B cell (primary cell): ENCODE data around the gene SFXN5. TPM values are rescaled to one million over a fixed set of nuclear protein-coding genes. Genes with fewer than 3 reads are reported as not detected.

Source experiments
- ATAC-seq: fragments of 200-7000 bp; cut with Tn5 transposase; one replicate; pipeline ENCODE4 v1.10.0; 2021; ENCODE audit warnings: low read depth, mild to moderate bottlenecking, moderate number of reproducible peaks, moderate library complexity
- CTCF ChIA-PET: fragments of 350-600 bp; sonication (Branson Sonifier 250); formaldehyde crosslinking; loops from one replicate; lab custom pipeline; 2021; ENCODE audit warnings: antibody characterized with exemption, inconsistent platforms; lab: Charles Lee
- POLR2A ChIA-PET: fragments of 350-600 bp; sonication (Branson Sonifier 250); formaldehyde crosslinking; loops from one replicate; lab custom pipeline; 2021; ENCODE audit warnings: antibody characterized with exemption; lab: Charles Lee
- DNase-seq: peaks from one replicate; pipeline ENCODE4 v3.0.0; 2013
- H2AFZ ChIP-seq: 2 replicates; pipeline ENCODE4 v1.6.1; 2012; ENCODE audit warnings: mild to moderate bottlenecking, low read depth, low read length; ENCODE audit not compliant: insufficient read depth, poor library complexity, severe bottlenecking
- H3K27ac ChIP-seq, 2 donors: 1 replicate in 1 of 2; 2 replicates in 1 of 2; pipeline ENCODE4 v1.5.1; 2012 to 2013; ENCODE audit warnings: low read length in 2 of 2, mild to moderate bottlenecking in 2 of 2, moderate library complexity in 1 of 2
- H3K27me3 ChIP-seq, 4 experiments: fragments of 200-600 bp in 1 of 4; sonication (generic) in 1 of 4; replicated peaks in 1 of 4; 1 replicate in 2 of 4; 2 replicates in 2 of 4; pipeline versions ENCODE4 v1.6.1 to v1.7.0; 2013 to 2016; ENCODE audit warnings: low read length in 3 of 4, mild to moderate bottlenecking in 2 of 4, mixed read lengths in 1 of 4, moderate library complexity in 1 of 4; ENCODE audit not compliant: insufficient read depth in 4 of 4, control insufficient read depth in 3 of 4; ENCODE audit errors: control extremely low read depth in 1 of 4
- H3K36me3 ChIP-seq, 2 experiments: replicated peaks in 1 of 2; 1 replicate in 1 of 2; 2 replicates in 1 of 2; pipeline versions ENCODE4 v1.6.1 to v1.7.1; 2013; ENCODE audit warnings: low read length in 1 of 2; ENCODE audit not compliant: insufficient read depth in 2 of 2, control insufficient read depth in 1 of 2; ENCODE audit errors: control extremely low read depth in 1 of 2, extremely low read depth in 1 of 2
- H3K4me1 ChIP-seq, 2 donors: fragments of 200-600 bp in 1 of 2; sonication (generic) in 1 of 2; 1 replicate in 1 of 2; 2 replicates in 1 of 2; pipeline versions ENCODE4 v1.5.1 to v1.6.1; 2013 to 2017; ENCODE audit warnings: low read length in 2 of 2; ENCODE audit not compliant: control insufficient read depth in 2 of 2, insufficient read depth in 2 of 2
- H3K4me2 ChIP-seq: replicated peaks from 2 replicates; pipeline ENCODE3; 2012; ENCODE audit warnings: mild to moderate bottlenecking, low read depth, low read length; ENCODE audit not compliant: poor library complexity, severe bottlenecking
- H3K4me3 ChIP-seq, 5 experiments: fragments of 200-600 bp in 1 of 5; sonication (generic) in 1 of 5; 1 replicate in 3 of 5; 2 replicates in 2 of 5; pipeline versions ENCODE4 v1.5.1 to v1.7.0; 2011 to 2016; ENCODE audit warnings: low read length in 4 of 5, mild to moderate bottlenecking in 4 of 5, low read depth in 2 of 5, control low read depth in 1 of 5, moderate library complexity in 1 of 5; ENCODE audit not compliant: insufficient read depth in 1 of 5; ENCODE audit errors: control extremely low read depth in 1 of 5, extremely low read depth in 1 of 5
- H3K79me2 ChIP-seq: fragments of 200-600 bp; sonication (generic); one replicate; pipeline ENCODE4 v1.6.0; 2016; ENCODE audit warnings: low read length; ENCODE audit not compliant: control insufficient read depth, insufficient read depth
- H3K9ac ChIP-seq: fragments of 200-600 bp; sonication (generic); 2 replicates; pipeline ENCODE4 v1.6.1; 2017; ENCODE audit warnings: mild to moderate bottlenecking, low read length, moderate library complexity
- H3K9me3 ChIP-seq, 3 donors: one replicate each; pipeline versions ENCODE4 v1.6.1 to v1.7.1; 2013; ENCODE audit warnings: low read length in 2 of 3; ENCODE audit not compliant: control insufficient read depth in 2 of 3, insufficient read depth in 1 of 3; ENCODE audit errors: control extremely low read depth in 1 of 3
- H4K20me1 ChIP-seq: 2 replicates; pipeline ENCODE4 v1.6.0; 2012; ENCODE audit warnings: mild to moderate bottlenecking, low read length; ENCODE audit not compliant: insufficient read depth, control insufficient read depth, poor library complexity, severe bottlenecking
- H3K27ac Mint-ChIP-seq: one replicate; pipeline ENCODE4 v1.8.0; 2021; ENCODE audit warnings: mixed read lengths
- H3K27me3 Mint-ChIP-seq: one replicate; pipeline ENCODE4 v1.8.0; 2021; ENCODE audit warnings: mixed read lengths
- H3K4me1 Mint-ChIP-seq: one replicate; pipeline ENCODE4 v1.8.0; 2021; ENCODE audit warnings: mixed read lengths
- H3K4me3 Mint-ChIP-seq: one replicate; pipeline ENCODE4 v1.8.0; 2021; ENCODE audit warnings: mixed read lengths
- H3K9me3 Mint-ChIP-seq: one replicate; pipeline ENCODE4 v1.8.0; 2022; ENCODE audit warnings: mixed read lengths; ENCODE audit not compliant: insufficient read depth
- EZH2 ChIP-seq: IDR thresholded peaks from 2 replicates; pipeline ENCODE4 v1.6.1; 2012; ENCODE audit warnings: borderline replicate concordance, low read depth, mild to moderate bottlenecking, moderate library complexity, low read length; ENCODE audit not compliant: insufficient read depth, poor library complexity, severe bottlenecking
- WGBS: methylation state at CpG from one replicate; pipeline ENCODE4 v1.1.5; 2013; ENCODE audit warnings: missing lambda C conversion rate; ENCODE audit not compliant: insufficient coverage; 5-methylcytosine and 5-hydroxymethylcytosine counted together
- intact Hi-C: fragments of 100-400 bp; cut with micrococcal nuclease; formaldehyde crosslinking; loops from one replicate; pipeline ENCODE4 v1.10.0; 2022
- polyA plus RNA-seq: library from polyadenylated mRNA; depleted of rRNA; stranded (reverse); fragments of >200 nt; gene quantifications from 2 replicates; pipeline ENCODE4 v1.2.3, GENCODE V29; 2012
- total RNA-seq, 2 donors: library from RNA; stranded (reverse); fragments of 120-200 nt in 1 of 2; gene quantifications; 1 replicate in 1 of 2; 2 replicates in 1 of 2; pipeline versions ENCODE4 v1.2.3 to v1.2.4, GENCODE V29; 2013 to 2022
- TF ChIP-seq, protein P1 (sequence below): fragments of 200-600 bp; IDR thresholded peaks from one replicate; pipeline ENCODE4 v1.8.0; 2022; ENCODE audit warnings: antibody characterized with exemption, mild to moderate bottlenecking

The SFXN5 gene
- total and polyA plus RNA-seq, 2 donors (not counting 1 experiment from before 2014, with no cell fraction given): 8.0 to 16.9 TPM

DNA sequence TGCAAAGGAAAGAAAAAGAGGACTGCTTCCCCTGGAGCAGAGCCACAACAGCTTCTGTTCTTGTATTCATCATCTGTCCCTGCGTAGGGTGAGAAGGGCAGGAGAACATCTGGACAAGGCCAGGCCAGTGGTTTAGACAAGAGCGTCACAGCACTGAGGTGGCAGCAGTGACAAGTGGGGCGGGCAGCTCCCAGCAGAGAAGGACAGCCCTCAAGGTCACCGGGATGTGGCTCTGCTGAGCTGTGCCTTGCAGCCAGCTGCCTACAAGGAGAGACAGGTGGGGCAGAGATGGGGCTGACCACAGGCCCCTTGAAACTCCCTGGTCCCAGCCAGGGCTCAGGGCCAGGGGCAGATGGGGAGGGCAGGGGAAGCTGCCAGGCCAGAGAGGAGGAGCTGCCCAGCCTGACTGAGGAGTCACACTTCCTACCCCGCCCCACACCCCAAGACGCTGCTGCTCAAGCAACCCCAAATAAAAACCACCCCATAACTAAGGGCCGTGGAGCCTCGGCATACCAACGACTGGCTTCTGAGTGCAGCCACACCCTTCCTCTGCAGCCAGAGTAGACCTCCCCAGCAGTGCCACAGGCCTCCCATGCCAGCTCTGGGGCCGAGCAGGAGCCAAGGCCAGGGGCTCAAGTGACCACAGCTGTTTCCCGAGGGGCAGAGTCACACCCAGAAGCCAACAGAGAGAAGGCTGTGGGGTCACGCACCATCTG, 35.9 kb upstream of the SFXN5 start:
- ChIA-PET POLR2A (no interaction called here), CTCF (no interaction called here)
- no peak for DNase-seq
- no peak overlapping the region for H3K27ac ChIP-seq
- H4K20me1 ChIP-seq: no peaks in the 10 kb centered on the region
- no peak for TF ChIP-seq EZH2
- TF ChIP-seq, protein P1, sequence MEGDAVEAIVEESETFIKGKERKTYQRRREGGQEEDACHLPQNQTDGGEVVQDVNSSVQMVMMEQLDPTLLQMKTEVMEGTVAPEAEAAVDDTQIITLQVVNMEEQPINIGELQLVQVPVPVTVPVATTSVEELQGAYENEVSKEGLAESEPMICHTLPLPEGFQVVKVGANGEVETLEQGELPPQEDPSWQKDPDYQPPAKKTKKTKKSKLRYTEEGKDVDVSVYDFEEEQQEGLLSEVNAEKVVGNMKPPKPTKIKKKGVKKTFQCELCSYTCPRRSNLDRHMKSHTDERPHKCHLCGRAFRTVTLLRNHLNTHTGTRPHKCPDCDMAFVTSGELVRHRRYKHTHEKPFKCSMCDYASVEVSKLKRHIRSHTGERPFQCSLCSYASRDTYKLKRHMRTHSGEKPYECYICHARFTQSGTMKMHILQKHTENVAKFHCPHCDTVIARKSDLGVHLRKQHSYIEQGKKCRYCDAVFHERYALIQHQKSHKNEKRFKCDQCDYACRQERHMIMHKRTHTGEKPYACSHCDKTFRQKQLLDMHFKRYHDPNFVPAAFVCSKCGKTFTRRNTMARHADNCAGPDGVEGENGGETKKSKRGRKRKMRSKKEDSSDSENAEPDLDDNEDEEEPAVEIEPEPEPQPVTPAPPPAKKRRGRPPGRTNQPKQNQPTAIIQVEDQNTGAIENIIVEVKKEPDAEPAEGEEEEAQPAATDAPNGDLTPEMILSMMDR: no peak
- ATAC-seq: no peak
- no peak overlapping the region for H3K4me3 ChIP-seq
- no peak overlapping the region for H3K27ac Mint-ChIP-seq
- no peaks in the 10 kb centered on the region for H3K9me3 Mint-ChIP-seq
- no peak overlapping the region for H2AFZ ChIP-seq
- intact Hi-C loops: no loop called here
- H3K9ac ChIP-seq: no peak overlapping the region
- peaks cover 3% of the 10 kb centered on the region for H3K27me3 Mint-ChIP-seq
- H3K36me3 ChIP-seq: no peaks in the 10 kb centered on the region
- H3K4me1 Mint-ChIP-seq: peaks cover 7% of the 10 kb centered on the region
- WGBS: 74% methylated on average over 12 of the region's 12 CpGs
- peaks cover 12% of the 10 kb centered on the region in 2 donors for H3K4me1 ChIP-seq
- no peak overlapping the region for H3K4me3 Mint-ChIP-seq
- no peak overlapping the region for H3K4me2 ChIP-seq
- H3K9me3 ChIP-seq: peaks cover 0 to 10% (median 0%) of the 10 kb centered on the region in 3 donors
- peaks cover 0 to 19% (median 8%) of the 10 kb centered on the region in 4 experiments for H3K27me3 ChIP-seq
- H3K79me2 ChIP-seq: no peaks in the 10 kb centered on the region

DNA sequence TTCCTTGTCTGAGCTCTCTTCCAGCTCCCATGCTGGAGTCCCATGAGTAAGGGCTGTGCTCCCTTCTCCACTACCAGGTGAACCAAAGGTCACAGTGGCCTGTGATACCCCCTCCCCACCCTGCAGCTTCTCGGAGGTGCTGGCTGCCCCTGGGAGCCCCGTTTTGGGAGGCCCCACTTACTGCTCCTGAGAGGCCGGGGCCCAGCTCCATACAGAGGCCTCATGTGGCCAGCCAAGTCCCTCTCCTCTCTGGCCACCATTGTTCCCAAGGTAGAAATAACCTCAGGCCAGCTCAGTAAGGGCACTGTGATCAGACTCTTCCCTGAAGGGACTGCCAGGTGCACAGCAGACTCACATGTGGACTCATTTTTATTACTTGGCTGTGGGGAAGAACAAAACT, 35.3 kb upstream of the SFXN5 start:
- Histone ChIP-seq H3K9me3 (peaks cover 0 to 6% (median 0%) of the 10 kb centered on the region in 3 donors), H3K27me3 (peaks cover 0 to 14% (median 6%) of the 10 kb centered on the region in 4 experiments), H2AFZ (no peak overlapping the region), H3K36me3 (no peaks in the 10 kb centered on the region), H3K4me2 (no peak overlapping the region), H3K79me2 (no peaks in the 10 kb centered on the region), H3K27ac (no peak overlapping the region), H3K9ac (no peak overlapping the region), H3K4me3 (no peak overlapping the region), H4K20me1 (no peaks in the 10 kb centered on the region), H3K4me1 (peaks cover 7% of the 10 kb centered on the region in 2 donors)
- ChIA-PET CTCF (no interaction called here), POLR2A (no interaction called here)
- no peaks in the 10 kb centered on the region for H3K27me3 Mint-ChIP-seq
- DNase-seq (no peak), ATAC-seq (no peak)
- H3K4me1 Mint-ChIP-seq: peaks cover 4% of the 10 kb centered on the region
- TF ChIP-seq, protein P1: no peak
- TF ChIP-seq EZH2: no peak
- 90% methylated on average over 3 of the region's 3 CpGs for WGBS
- H3K9me3 Mint-ChIP-seq: no peaks in the 10 kb centered on the region
- intact Hi-C loops: no loop called here
- no peak overlapping the region for H3K4me3 Mint-ChIP-seq
- H3K27ac Mint-ChIP-seq: no peak overlapping the region
